GM19468 (cell line): ENCODE measurements around the gene NUDT17.
"Not testable (repeated sequence)": the region's sequence is repeated elsewhere in the genome, so short reads cannot be mapped to it uniquely, and the experiment has no call there.

ENCODE experiments used
- ATAC-seq: cut with Tn5 transposase; IDR thresholded peaks from one replicate; pipeline ENCODE4 v1.9.1; 2021; ENCODE audit warnings: mild to moderate bottlenecking, moderate library complexity, moderate number of reproducible peaks; ENCODE audit not compliant: unreplicated experiment; ENCODE audit errors: extremely low read depth

Gene NUDT17

GRCh38 chr1:145845514-145846161 lies at the start of gene NUDT17:
NUDT17 (plus strand) TSS chr1:145845630; CDS start chr1:145845641, 11 bp downstream.
- ATAC-seq, result no peak

- no peak for ATAC-seq
Observed at GRCh38 chr1:145796753-145797152, 48.7 kb upstream of the NUDT17 start.

- ATAC-seq, result no peak
Observed at GRCh38 chr1:145799806-145800205, 45.6 kb upstream of the NUDT17 start.

GRCh38 chr1:145804235-145805045 lies 41.0 kb upstream of the NUDT17 start:
- ATAC-seq, result no peak

- no peak for ATAC-seq
Observed at GRCh38 chr1:145805057-145805456, 40.4 kb upstream of the NUDT17 start.

- ATAC-seq, result no peak
Observed at GRCh38 chr1:145806408-145806807, 39.0 kb upstream of the NUDT17 start.

GRCh38 chr1:145806844-145807243 lies 38.6 kb upstream of the NUDT17 start:
- no peak for ATAC-seq

GRCh38 chr1:145812977-145813810 lies 32.2 kb upstream of the NUDT17 start:
- not testable (repeated sequence) for ATAC-seq

- not testable (repeated sequence) for ATAC-seq
Observed at GRCh38 chr1:145818095-145818494, 27.3 kb upstream of the NUDT17 start.

- not testable (repeated sequence) for ATAC-seq
Observed at GRCh38 chr1:145822779-145823331, 22.6 kb upstream of the NUDT17 start.

GRCh38 chr1:145823565-145824498 lies 21.6 kb upstream of the NUDT17 start, which contains the start of the genes POLR3C and RNF115:
POLR3C (plus strand) TSS chr1:145824200; CDS start chr1:145825777, 1,577 bp downstream.
RNF115 (minus strand) TSS chr1:145824095; CDS start chr1:145823873, 222 bp downstream.
- ATAC-seq, result peak; percentile 86

- no peak for ATAC-seq
Observed at GRCh38 chr1:145824499-145824842, 21.0 kb upstream of the NUDT17 start.

GRCh38 chr1:145826030-145826429 lies 19.4 kb upstream of the NUDT17 start:
- no peak for ATAC-seq

- ATAC-seq, result no peak
Observed at GRCh38 chr1:145827966-145828365, 17.5 kb upstream of the NUDT17 start.

- ATAC-seq, result no peak
Observed at GRCh38 chr1:145828367-145829026, 16.9 kb upstream of the NUDT17 start.

GRCh38 chr1:145830810-145831209 lies 14.6 kb upstream of the NUDT17 start:
- not testable (repeated sequence) for ATAC-seq

GRCh38 chr1:145837656-145838055 lies 7.8 kb upstream of the NUDT17 start:
- no peak for ATAC-seq

- ATAC-seq, result no peak
Observed at GRCh38 chr1:145843031-145843430, 2.4 kb upstream of the NUDT17 start.

- no peak for ATAC-seq
Observed at GRCh38 chr1:145845144-145845513, 301 bp upstream of the NUDT17 start.
